ENCODE results near the gene ZNF333.

The ZNF333 gene

DNA sequence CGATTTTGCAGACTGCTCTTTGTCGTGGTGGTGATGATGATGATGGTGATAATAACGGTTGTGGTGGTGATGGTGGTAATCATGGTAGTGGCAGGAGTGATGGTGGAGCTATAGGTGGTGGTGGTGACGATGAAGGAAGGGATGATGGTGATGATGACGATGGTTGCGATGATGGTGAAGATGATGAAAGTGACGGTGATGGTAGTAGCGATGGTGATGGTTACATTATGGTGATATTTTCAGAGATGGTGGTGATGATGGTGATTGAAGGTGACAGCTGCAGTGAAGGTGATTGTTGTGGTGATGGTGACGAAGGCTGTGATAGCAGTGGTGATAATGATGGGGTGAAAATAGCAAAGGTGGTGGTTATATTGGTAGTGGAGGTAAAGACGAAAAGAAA is 13.1 kb upstream of the ZNF333 start:
- TF ChIP-seq, protein P1, sequence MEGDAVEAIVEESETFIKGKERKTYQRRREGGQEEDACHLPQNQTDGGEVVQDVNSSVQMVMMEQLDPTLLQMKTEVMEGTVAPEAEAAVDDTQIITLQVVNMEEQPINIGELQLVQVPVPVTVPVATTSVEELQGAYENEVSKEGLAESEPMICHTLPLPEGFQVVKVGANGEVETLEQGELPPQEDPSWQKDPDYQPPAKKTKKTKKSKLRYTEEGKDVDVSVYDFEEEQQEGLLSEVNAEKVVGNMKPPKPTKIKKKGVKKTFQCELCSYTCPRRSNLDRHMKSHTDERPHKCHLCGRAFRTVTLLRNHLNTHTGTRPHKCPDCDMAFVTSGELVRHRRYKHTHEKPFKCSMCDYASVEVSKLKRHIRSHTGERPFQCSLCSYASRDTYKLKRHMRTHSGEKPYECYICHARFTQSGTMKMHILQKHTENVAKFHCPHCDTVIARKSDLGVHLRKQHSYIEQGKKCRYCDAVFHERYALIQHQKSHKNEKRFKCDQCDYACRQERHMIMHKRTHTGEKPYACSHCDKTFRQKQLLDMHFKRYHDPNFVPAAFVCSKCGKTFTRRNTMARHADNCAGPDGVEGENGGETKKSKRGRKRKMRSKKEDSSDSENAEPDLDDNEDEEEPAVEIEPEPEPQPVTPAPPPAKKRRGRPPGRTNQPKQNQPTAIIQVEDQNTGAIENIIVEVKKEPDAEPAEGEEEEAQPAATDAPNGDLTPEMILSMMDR (IDR thresholded peaks at IDR 0.05; ENCODE audit: borderline replicate concordance, insufficient read depth, low read depth, low read length), result no peak
- no peak overlapping the region for H3K4me3 ChIP-seq (ENCODE audit: low read depth, low read length)

GRCh38 chr19:14677464-14677863 is 12.4 kb upstream of the ZNF333 start:
- no peak overlapping the region for H3K4me3 ChIP-seq (ENCODE audit: low read depth, low read length)
- TF ChIP-seq, protein P1 (IDR thresholded peaks at IDR 0.05; ENCODE audit: borderline replicate concordance, insufficient read depth, low read depth, low read length), result no peak

DNA sequence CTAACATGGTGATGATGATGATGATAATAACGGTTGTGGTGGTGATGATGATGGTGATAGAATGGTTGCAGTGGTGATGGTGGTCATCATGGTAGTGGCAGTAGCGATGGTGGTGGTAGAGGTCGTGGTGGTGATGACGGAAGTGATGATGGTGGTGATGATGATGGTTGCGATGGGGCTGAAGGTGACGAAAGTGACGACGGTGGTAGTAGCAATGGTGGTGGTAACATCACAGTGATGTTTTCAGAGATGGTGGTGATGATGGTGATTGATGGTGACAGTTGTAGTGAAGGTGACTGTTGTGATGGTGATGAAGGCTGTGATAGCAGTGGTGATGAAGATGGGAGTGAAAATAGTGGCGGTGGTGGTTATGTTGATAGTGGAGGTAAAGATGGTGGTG is 11.6 kb upstream of the ZNF333 start:
- H3K4me3 ChIP-seq (ENCODE audit: low read depth, low read length), result no peak overlapping the region
- TF ChIP-seq, protein P1 (IDR thresholded peaks at IDR 0.05; ENCODE audit: borderline replicate concordance, insufficient read depth, low read depth, low read length), result no peak

DNA sequence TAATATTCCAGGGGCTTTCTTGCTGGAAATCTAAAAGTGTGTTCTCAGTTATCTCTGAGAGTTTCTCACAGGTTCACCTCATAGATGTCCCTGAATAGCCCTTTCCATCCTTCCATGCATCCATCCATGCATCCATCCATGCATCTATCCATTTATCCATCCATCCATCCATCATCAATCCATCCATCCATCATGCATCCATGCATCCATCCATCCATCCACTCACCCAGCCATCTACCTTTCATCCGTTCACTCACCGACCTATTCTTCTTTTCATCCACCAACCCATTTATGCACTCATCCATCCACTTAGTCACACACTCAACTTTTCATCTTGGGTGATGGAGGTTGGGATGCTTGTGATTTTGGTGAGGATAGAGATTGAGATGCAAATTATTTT is 7.8 kb upstream of the ZNF333 start:
- no peak overlapping the region for H3K4me3 ChIP-seq (ENCODE audit: low read depth, low read length)
- TF ChIP-seq, protein P1 (IDR thresholded peaks at IDR 0.05; ENCODE audit: borderline replicate concordance, insufficient read depth, low read depth, low read length), result no peak

- TF ChIP-seq, protein P1 (IDR thresholded peaks at IDR 0.05; ENCODE audit: borderline replicate concordance, insufficient read depth, low read depth, low read length), result no peak
These were observed 6.4 kb upstream of the ZNF333 start for GRCh38 chr19:14683439-14683838.

GRCh38 chr19:14686411-14686810 is 3.4 kb upstream of the ZNF333 start:
- TF ChIP-seq, protein P1 (IDR thresholded peaks at IDR 0.05; ENCODE audit: borderline replicate concordance, insufficient read depth, low read depth, low read length), result 0 out of 2 replicates have a peak, but pooled peaks have one; percentile 17

More at GRCh38 chr19:14683439-14683838, 6.4 kb upstream of the ZNF333 start:
- no peak overlapping the region for H3K4me3 ChIP-seq (ENCODE audit: low read depth, low read length)

GRCh38 chr19:14694641-14695266 is 4.9 kb downstream of the ZNF333 start:
- TF ChIP-seq, protein P1 (IDR thresholded peaks at IDR 0.05; ENCODE audit: borderline replicate concordance, insufficient read depth, low read depth, low read length), result no peak
- H3K4me3 ChIP-seq (ENCODE audit: low read depth, low read length), result no peak overlapping the region

More at GRCh38 chr19:14686411-14686810, 3.4 kb upstream of the ZNF333 start:
- no peak overlapping the region for H3K4me3 ChIP-seq (ENCODE audit: low read depth, low read length)
